ENCODE results near the gene CCR8. TPM values are rescaled to one million over a fixed set of nuclear protein-coding genes. Genes with fewer than 3 reads are reported as not detected.

The CCR8 gene
- total RNA-seq, 1 donor from 2014 or later, result not detected

Other genes with a start within 250 kb of the CCR8 start
- gene GORASP1, start 222.1 kb upstream of the CCR8 start, total RNA-seq, result 20.4 TPM
- gene TTC21A, start 222.0 kb upstream of the CCR8 start, total RNA-seq, result 3.7 TPM
- 2.4 TPM for gene CSRNP1, start 176.1 kb upstream of the CCR8 start, total RNA-seq
- not detected for gene XIRP1, start 137.1 kb upstream of the CCR8 start, total RNA-seq
- 7.3 TPM for gene CX3CR1, start 49.7 kb upstream of the CCR8 start, total RNA-seq
- 14.3 TPM for gene SLC25A38, start 53.7 kb downstream of the CCR8 start, total RNA-seq
- gene RPSA, start 77.0 kb downstream of the CCR8 start, total RNA-seq, result 1,502 TPM
- gene MOBP, start 138.0 kb downstream of the CCR8 start, total RNA-seq, result 0.41 TPM

All from frontal cortex (tissue), 1 donor.